ENCODE results near the gene PRKCZ.

Gene PRKCZ

GRCh38 chr1:2095394-2095793 lies 45.2 kb downstream of the PRKCZ start:
- no peak for DNase-seq
- TF ChIP-seq CTCF (IDR thresholded peaks at IDR 0.05): no peak
- H3K27ac ChIP-seq: no peak overlapping the region
- no peak overlapping the region for H3K4me3 ChIP-seq
- H3K4me1 ChIP-seq: no peaks in the 10 kb centered on the region
- intact Hi-C loops (cut with DNase I; ENCODE audit: low total_unique reads): no loop called here
- H3K27me3 ChIP-seq: peaks cover 0 to 31% of the 10 kb centered on the region in 2 donors
- no peaks in the 10 kb centered on the region for H3K36me3 ChIP-seq
- peaks cover 0 to 7% (median 0%) of the 10 kb centered on the region in 3 donors for H3K9me3 ChIP-seq

GRCh38 chr1:2095981-2096736 lies 45.9 kb downstream of the PRKCZ start:
- intact Hi-C loops (cut with DNase I; ENCODE audit: low total_unique reads): no loop called here
- DNase-seq: no peak

GRCh38 chr1:2097386-2098300 lies 47.4 kb downstream of the PRKCZ start:
- no peaks in the 10 kb centered on the region for H3K4me1 ChIP-seq
- no peaks in the 10 kb centered on the region for H3K36me3 ChIP-seq
- peaks cover 0 to 30% of the 10 kb centered on the region in 2 donors for H3K27me3 ChIP-seq
- no peak for DNase-seq
- intact Hi-C loops (cut with DNase I; ENCODE audit: low total_unique reads): no loop called here
- H3K27ac ChIP-seq: no peak overlapping the region
- peaks cover 0 to 7% (median 0%) of the 10 kb centered on the region in 3 donors for H3K9me3 ChIP-seq
- no peak for TF ChIP-seq CTCF (IDR thresholded peaks at IDR 0.05)
- no peak overlapping the region for H3K4me3 ChIP-seq

More at GRCh38 chr1:2095981-2096736, 45.9 kb downstream of the PRKCZ start:
- H3K4me1 ChIP-seq: no peaks in the 10 kb centered on the region
- no peak overlapping the region for H3K27ac ChIP-seq
- H3K36me3 ChIP-seq: no peaks in the 10 kb centered on the region
- TF ChIP-seq CTCF (IDR thresholded peaks at IDR 0.05): no peak
- H3K4me3 ChIP-seq: no peak overlapping the region
- peaks cover 0 to 7% (median 0%) of the 10 kb centered on the region in 3 donors for H3K9me3 ChIP-seq
- peaks cover 0 to 24% of the 10 kb centered on the region in 2 donors for H3K27me3 ChIP-seq

- no peak overlapping the region for H3K4me3 ChIP-seq
- H3K27me3 ChIP-seq: peaks cover 0 to 32% of the 10 kb centered on the region in 2 donors
- no peak for DNase-seq
- intact Hi-C loops (cut with DNase I; ENCODE audit: low total_unique reads): no loop called here
- H3K27ac ChIP-seq: no peak overlapping the region
- no peaks in the 10 kb centered on the region for H3K4me1 ChIP-seq
- no peaks in the 10 kb centered on the region for H3K36me3 ChIP-seq
- TF ChIP-seq CTCF (IDR thresholded peaks at IDR 0.05): no peak
- peaks cover 0 to 7% (median 0%) of the 10 kb centered on the region in 3 donors for H3K9me3 ChIP-seq
These were observed 48.1 kb downstream of the PRKCZ start for GRCh38 chr1:2098301-2098698.

- DNase-seq: no peak
- no peak for TF ChIP-seq CTCF (IDR thresholded peaks at IDR 0.05)
- Histone ChIP-seq H3K9me3 (peaks cover 0 to 7% (median 0%) of the 10 kb centered on the region in 3 donors), H3K27me3 (peaks cover 0 to 41% of the 10 kb centered on the region in 2 donors), H3K36me3 (no peaks in the 10 kb centered on the region), H3K4me3 (no peak overlapping the region), H3K27ac (no peak overlapping the region), H3K4me1 (no peaks in the 10 kb centered on the region)
- intact Hi-C loops (cut with DNase I; ENCODE audit: low total_unique reads): no loop called here
These were observed 48.9 kb downstream of the PRKCZ start for GRCh38 chr1:2098839-2099785.
